Right lobe of liver (tissue), 4 donors: ENCODE measurements around the gene C6orf89.

Experiments used
- CTCF ChIP-seq, 4 donors: fragments of 200-600 bp in 3 of 4; fragments of 450-650 bp in 1 of 4; IDR thresholded peaks; one replicate each; pipeline versions ENCODE4 v1.5.1 to v1.8.0; 2016 to 2022; ENCODE audit warnings: antibody characterized with exemption in 4 of 4, mild to moderate bottlenecking in 2 of 4
- POLR2A ChIP-seq: fragments of 450-650 bp; IDR thresholded peaks from one replicate; pipeline ENCODE4 v1.6.1; 2017; ENCODE audit warnings: antibody characterized with exemption, mild to moderate bottlenecking
- donor health status: DM: no; HTN: no; CAD: no.
- donor health status: DM: no; HTN: no; CAD: no.
- donor health status: DM: no; HTN: yes; CAD: no.

- TF ChIP-seq CTCF (IDR thresholded peaks at IDR 0.05) = no peak
- TF ChIP-seq POLR2A = no peak
Observed at GRCh38 chr6:36945301-36945700, 59.5 kb downstream of the C6orf89 start.
